NOMO-1 treated with dmso at 0.1 percent for 144 hours (cell line): ENCODE measurements around the gene NME9.

Experiments
- DNase-seq: peaks from one replicate; lab custom pipeline; 2025; ENCODE audit not compliant: unreplicated experiment; lab: John Stamatoyannopoulos, UW

NME9 gene

GRCh38 chr3:138284079-138284478 is 45.6 kb downstream of the NME9 start:
- DNase-seq: no peak

DNA sequence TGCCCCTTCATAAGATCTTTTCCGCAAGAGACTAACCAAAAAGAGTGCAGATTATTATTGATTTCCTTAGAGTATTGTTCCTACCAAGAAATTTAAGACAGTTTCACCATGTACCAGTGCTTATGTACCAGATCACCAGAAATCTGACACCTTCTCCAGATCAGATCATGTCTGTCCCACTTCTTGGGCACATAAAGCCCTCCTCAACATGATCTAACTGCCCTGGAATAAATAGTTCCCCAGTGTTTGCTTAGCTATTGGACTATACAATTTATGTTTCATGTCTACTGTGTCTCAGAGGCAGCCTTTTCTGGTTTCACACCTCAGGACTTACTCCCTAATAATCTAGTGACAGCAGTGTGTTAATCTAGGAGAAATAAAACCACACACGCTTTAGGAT is 46.8 kb downstream of the NME9 start:
- DNase-seq: no peak

- DNase-seq: no peak
These were observed 48.1 kb downstream of the NME9 start for GRCh38 chr3:138281561-138281960.

GRCh38 chr3:138271189-138271794 is 58.4 kb downstream of the NME9 start:
- no peak for DNase-seq

- DNase-seq: no peak
These were observed 59.4 kb downstream of the NME9 start for GRCh38 chr3:138270245-138270644.

- DNase-seq: no peak
These were observed 62.6 kb downstream of the NME9 start for GRCh38 chr3:138267083-138267482.

- DNase-seq: no peak
These were observed 63.9 kb downstream of the NME9 start for GRCh38 chr3:138265745-138266144.

DNA sequence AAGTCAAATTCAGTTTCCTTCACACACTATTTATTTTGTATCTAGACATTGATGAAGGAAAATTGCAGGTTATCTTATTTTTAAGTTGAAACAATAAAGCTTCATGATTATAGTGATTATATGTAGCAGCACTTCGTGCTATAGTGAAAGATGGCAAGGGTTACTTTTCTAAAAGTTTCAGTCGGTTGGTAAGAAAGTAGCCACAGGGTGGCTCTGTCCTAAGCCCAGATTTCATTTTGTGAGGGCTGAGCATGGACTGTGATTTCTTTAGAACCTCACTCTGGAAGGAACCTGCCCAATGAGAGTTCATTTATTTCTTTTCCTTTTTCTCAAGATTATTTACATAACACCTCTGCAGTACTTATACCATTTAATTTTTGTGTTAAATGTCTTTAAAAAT is 66.5 kb downstream of the NME9 start:
- DNase-seq: no peak

- no peak for DNase-seq
These were observed 69.0 kb downstream of the NME9 start for GRCh38 chr3:138260611-138261010.

GRCh38 chr3:138259126-138259525 is 70.5 kb downstream of the NME9 start:
- DNase-seq: no peak

DNA sequence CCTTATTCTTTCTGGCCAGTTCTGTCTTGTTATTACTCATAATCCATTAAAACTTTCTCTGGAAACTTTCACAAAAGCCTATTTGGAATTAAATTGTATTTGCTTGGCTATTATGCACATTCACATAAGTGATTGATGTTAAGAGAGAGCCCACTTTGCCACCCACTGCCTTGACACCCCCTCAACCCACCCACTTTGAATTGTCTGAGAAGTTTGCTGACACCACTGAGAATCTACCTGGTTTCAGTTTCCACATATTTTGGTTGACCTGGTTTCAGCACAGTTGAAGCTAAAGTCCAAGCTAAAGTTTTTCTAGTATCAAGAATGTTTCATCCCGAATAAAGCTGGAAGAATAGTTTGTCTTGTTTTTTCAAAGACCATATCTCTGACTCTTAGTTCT is 71.7 kb downstream of the NME9 start:
- no peak for DNase-seq

- no peak for DNase-seq
These were observed 73.6 kb downstream of the NME9 start for GRCh38 chr3:138256022-138256421.

DNA sequence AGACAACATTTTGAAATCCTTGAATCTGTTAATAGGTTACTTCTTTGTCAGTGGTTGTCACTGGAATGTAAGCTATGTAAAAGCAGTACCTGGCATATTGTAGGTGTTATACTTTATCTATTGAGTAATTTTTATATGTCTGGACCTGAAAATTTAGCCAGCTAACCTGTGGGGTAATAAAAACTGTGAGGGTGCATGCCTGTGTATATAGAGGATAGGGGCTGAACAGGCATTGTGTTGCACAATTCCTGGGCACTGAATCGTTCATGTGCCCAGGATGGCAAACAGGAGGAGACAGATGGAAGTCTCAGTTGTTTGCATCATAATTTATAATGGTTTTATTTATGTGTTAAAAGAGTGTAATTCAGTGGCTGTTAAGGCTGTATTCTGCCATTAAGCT is 75.4 kb downstream of the NME9 start:
- no peak for DNase-seq

GRCh38 chr3:138253609-138254008 is 76.0 kb downstream of the NME9 start:
- DNase-seq: no peak
